ENCODE measurements around the gene ALDOB.

ALDOB gene

DNA sequence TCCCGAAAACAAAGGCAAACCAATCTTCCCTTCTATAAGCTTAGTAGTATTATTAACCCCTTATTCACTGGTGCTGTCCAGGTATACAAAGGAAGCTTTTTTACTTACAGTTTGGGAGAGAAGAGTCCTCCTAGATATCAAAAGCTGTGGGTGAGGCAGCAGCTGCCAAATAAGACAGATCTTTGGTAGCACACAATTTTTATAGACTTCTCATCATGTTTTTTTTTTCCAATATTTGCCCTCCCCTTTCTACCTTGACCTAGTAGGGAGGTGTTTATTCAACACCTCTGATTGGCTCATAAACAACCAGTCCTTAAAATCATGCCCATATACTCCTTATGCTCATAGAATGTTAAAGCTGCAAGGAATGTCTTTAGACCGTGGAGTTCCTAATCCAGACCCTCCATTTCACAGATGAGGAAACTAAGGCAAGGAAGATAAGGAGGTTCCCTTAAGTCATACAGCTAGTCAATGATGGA lies at the start of gene ALDOB:
ALDOB (minus strand) TSS at position 174 of the 479 bp plus-strand sequence. CDS start 4,887 bp downstream, outside the sequence.
- no peak for DNase-seq

DNA sequence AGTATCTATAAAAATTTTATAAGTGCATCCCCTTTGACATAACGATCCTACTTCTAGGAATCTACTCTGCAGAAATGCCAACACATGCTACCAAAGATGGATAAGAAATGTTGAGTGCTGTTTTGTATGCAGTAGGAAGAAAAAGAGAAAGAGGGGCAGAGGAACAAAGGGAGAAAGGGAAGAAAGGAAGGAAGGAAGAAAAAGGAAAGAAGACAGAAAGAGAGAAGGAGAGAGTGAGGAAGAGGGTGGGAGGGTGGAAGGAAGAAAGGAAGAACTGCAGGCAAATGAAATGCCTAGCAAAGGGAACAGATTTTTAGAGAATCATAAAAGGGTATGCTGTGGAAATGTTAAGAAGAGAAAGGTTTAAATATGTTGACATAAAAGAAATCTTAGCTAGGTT lies 48.5 kb upstream of the ALDOB start:
- no peak for DNase-seq

DNA sequence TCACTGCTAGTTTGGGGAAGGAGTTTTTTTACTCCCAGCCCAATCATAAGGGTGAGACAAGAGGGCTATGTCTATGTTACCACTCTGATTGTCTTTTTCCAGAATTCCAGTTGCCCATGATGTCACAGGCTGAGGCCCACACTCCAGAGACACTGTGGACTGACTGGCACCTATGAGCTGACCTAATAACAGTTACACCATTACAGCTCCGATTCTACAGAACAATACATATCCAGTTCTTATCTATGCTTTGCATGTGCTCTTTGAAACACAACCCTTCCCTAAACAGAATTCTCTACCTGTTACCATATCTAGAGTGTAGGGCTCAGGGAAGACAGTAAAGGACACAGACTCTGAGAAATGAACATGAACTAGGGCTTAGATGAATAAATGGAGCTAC lies 45.7 kb upstream of the ALDOB start:
- no peak for DNase-seq

DNA sequence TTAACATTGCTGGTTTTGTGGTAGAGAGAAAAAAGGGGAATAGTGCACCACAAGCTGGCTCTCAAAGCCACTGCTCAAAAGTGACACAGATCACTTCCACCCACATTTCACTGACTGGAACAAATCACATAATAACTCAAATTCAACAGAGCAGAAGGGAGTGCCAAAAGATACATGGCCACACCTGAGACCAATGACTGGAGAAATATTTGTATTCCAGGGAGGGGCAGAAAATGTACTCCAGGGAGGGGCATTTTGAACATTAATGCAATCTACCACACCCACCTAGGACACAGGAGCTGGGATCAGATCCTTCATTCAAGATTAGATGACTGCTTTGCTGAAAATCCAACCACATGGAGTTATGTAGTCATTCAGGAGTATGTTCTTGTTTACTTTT lies 44.8 kb upstream of the ALDOB start:
- DNase-seq = no peak

DNA sequence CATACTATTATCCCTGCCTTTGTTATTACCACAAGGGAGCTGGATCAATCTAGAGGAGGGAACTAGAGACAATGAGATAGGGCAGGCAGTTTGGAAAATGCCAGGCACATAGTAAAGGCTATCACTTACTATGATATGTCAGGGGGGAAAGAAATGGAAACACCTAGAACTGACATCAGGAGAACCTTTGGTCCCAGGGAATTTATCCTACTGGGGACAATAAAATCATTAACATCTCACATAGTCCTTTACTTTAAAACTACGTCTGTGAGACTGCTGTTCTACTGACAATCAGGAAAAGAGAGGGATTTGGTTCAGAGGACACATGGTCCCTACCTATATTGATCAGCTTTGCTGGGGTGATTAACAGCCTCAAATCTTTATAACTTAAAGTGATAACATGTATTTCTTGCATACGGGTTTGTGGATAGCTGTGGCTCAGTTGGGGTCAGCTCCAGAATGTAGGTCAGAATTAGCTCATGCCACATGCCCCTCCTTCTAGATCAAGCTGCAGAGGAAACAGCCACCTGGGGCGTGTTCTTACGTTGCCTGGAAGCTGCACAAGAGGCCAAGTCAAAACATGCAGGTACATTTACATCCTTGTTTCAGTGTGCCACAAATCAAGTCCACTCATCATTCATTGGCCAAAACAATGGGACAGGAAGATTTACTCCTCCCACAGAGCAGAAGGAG lies 43.9 kb upstream of the ALDOB start:
- DNase-seq = no peak

DNA sequence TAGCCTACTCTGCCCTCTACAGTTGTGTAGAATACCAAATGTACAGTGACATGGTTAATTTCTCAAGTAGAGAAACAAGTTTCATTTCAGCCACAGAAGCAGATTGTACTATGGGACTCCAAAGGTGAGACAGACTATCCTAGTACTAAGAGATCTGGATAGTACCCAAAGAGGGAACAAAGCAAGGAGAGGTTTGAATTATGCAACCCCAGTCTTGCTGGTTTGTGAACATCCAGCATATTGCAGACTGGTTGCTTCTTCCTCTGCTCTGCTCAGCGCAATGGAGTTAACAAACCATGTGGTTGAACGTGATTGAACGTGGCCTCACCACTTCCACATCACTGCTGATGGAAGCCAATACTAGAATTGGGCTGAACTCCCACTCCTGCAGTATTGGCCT lies 43.3 kb upstream of the ALDOB start:
- peak; percentile 9 for DNase-seq

DNA sequence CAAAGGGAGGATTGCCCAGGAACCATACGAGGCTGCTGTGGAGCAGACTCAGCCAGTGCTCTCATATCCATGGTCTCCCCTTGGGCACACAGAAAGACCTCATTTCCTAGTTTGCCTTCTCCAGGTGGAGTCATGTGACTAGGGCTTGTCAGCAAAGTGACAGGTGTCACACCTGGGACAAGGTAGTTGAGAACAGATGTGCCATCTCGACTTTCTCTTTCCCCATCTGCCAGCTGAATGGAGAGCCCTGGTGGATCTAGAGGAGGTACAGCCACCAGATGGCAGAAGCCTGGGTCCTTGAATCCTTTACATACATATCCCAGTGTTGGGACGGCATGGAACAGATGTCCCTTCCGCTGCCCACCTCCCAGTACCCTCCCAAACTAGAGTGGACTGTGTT lies 42.9 kb upstream of the ALDOB start:
- no peak for DNase-seq

DNA sequence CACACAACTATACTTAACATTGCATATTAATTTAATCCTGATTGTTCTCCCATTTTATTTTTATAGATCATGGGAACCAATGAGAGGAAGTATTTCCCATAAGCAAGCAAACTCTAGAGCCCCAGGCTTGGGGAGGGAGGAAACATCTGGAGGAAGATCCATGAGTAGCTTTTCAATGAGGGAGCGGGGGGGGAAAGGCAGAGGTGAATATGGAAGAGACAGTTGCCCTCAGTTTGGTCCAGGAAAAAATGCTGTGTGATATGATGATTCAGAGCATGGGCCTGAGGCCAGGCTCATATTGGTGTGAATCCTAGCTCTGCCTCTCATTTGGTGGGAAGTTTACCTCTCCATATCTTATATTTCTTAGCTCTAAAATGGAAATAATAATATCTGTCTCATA lies 42.2 kb upstream of the ALDOB start:
- DNase-seq = no peak

DNA sequence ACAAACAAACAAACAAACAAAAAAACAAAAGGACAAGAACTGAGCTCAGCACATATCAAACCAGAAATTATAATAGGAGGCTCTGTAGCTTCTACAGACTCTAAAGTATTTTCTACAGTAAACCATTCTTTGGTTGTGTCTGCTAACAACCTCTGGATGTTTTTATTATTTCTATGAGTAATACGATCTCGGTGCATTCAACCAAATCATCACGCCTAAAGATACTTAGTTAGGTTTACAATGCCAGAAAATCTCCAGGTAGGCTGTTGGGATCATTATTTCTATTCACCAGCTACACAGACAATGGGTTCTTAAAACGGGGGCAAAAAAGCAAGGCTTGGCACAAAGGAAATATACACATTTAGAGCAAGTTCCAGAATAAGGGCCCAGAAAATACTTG lies 41.6 kb upstream of the ALDOB start:
- DNase-seq = no peak

DNA sequence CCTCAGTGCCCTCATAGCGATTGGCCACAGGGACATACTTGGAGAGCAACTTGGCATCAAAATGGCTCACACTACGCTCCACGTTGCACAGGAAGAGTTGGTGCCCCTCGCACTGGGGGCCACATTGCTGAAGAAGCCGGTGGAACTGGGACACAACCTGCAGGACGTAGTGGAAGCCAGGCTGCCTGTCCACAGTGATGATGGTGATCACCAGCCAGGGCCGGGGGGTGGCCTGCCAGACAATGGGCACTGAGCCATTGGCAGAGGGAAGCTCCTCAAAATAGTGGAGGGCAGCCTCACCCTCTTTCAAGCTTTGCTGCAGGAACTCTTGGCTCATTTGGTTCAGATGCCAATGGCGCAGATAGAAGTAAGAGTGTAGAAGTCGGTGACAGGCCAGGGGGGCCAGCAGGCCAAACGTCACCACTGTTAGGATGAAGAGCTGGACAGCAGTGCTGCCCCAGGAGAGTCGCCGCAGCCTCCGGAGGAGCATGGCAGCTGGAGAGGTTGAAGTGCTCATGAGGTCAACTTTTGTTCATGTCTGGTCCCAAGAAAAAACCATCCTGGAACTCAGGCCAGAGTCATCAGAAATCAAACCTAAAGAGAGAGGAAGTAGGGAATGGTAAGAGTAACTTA lies 41.1 kb upstream of the ALDOB start:
- no peak for DNase-seq

DNA sequence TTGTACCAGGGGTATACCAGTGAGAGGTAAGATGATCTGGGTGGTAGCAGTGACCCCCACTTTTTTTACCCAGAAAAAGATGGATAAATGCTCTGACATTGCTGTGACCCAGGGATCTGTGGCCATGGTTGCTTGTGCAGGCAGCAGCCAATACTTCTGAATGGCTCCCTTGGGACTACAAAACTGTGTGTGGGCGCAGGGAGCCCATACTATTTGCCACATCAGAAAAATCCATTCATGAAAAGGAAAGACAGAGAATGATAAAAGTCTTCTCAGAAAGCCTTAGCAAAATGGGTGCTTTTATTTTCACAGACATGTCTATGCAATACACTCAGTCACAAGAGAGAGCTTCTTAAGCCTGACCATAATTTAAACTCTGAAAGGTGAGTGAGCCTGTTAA lies 37.3 kb upstream of the ALDOB start:
- DNase-seq = no peak

DNA sequence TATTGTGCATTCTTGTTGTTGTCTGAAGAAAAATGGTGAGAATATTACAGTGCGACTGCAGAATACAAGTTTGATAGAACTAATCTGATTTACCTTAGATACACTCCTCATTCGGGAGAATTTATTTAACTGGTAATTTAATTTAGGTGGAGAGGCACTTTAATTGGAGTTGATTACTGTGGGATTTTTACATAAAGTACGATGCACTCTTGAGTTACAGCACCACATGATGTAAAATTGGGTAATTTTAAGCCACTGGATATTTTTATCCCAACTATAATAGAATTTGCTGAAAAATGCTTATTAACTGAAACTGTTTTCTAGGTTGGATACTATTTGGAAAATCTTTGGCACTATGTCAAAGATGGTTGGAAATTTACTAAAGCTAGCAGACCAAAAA lies 35.4 kb upstream of the ALDOB start:
- DNase-seq = no peak

DNA sequence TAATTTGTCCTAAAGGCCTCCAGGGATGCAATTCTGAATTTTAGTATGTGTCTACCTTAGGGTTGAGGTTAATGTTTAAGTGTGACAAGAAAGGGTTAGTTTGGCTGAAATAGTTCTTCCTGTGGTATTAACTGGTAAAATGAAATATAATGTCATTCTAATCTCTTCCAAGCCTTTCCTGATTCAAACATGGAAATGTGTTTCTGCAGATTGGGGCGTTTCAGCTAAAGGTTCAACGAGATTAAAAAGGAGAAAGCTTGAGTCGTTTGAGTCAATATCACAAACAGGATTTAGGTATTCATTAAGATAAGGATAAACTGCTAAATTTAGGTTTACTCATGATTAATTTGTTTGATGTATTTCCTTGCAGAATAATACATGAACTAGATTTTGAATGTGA lies 34.4 kb upstream of the ALDOB start:
- no peak for DNase-seq

DNA sequence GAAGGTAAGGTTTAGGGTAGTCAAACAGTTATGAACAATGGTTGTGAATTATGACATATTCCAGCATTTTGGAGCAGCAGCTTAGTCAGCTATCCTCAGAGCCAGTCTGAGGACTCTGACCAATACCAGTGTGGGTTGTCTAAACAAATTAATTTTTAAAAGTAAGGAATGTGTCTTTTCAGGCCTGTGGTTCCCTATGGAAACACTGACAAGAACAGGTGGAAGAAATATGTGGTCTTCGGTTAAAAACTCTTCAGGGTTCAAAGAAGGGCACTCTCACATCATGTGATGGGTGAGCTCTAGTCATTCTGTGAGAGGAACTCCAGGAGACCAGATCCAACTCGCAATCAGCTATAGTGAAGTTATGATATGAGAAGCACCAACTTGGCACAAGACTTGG lies 33.5 kb upstream of the ALDOB start:
- DNase-seq = no peak

DNA sequence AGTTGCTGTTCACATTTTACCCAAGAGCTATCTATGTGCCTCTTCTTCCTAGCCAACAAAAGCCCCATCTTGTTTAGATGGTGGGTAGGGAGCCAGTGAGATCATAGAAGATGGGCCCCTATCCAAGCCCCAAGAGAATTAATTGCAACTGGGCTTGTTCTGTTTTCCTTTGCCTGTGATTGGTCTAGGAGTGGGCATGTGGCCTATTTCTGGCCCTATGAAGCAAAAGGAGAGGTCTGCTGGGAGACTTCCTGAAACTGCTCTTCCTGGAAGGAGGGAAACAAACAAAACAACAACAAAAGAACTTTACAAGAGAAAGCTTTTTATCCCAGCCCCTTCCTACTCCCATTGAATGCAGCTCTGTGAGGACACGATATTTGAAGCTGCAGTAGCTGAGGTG lies 32.5 kb upstream of the ALDOB start:
- DNase-seq = no peak

DNA sequence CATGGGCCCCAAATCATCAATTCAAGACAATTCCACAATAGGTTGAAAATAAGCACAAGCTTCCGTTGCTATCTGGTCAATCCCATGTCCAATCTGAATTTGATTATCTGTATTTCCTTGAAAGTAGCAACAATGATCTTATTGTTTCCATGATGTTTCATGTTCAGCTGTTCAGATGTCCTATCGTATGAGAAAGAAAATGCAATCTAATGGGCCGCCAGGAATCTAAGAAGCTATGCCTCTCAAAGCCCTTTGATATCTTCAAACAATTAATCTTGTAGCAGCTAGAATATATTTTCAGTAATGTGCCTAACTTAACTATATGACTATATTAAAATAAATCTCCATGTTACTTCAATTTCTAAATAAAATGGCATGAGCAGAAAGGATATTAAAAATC lies 32.1 kb upstream of the ALDOB start:
- no peak for DNase-seq

DNA sequence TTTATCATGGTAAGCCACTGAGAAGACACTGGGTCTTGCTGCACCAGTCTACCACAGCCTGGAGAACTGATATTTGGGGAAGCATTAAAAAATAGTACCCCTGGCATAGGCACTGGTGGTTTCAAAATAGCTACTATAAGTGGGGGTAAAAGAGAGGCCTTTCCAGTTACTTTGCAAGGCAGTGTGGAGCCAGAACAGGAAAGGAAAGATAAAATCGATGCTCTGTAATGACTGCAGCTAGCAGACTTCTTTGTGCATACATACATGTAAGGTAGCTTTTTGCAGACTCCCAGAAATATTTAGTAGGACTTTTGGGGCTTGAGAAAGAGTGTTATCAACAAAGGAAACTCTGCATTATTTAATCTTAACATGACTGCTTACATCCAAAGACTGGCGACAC lies 31.3 kb upstream of the ALDOB start:
- no peak for DNase-seq

DNA sequence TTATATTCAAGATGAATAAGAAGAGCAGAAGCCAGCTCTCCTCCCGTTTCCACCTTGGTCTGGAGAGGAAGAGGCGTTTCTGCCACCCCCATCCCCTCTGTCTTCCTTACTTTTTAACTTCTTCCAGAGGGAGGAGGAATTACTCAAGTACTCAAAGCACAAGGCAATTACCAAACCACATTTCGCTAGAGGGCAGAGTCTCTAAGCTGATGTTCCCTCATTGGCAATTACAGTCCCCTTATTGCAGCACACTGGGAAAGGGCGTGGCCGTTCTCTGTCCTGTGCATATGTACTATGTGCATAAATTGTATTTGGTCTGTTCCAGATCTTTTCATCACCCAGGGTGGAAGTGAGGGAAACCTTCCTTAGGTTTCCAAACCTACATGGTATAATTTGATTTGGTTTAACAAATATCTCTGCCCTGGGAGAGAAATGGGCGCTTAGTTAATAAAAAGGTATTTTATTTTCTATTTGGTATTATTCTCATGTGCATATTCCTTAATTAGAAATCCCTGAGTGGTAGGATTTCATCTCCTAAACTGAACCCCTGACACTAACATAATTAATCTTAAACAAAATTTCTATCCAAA lies 29.8 kb upstream of the ALDOB start:
- peak; percentile 70 for DNase-seq

DNA sequence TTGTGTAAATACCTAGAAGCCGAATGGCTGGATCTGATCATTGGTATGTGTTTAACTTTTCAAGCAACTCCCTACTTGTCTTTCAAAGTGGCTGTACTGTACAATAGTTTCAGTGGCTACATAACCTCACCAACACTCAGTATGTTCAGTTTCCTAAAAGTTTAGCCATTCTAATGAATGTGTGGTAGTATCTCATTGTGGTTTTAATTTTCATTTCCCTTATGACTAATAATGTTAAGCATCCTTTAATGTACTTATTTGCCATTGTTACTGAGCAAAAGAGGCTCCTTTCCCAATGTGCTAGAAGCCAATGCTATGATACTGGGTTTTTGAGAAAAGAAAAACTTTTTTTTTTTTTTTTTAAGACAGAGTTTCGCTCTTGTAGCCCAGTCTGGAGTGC lies 27.8 kb upstream of the ALDOB start:
- no peak for DNase-seq

DNA sequence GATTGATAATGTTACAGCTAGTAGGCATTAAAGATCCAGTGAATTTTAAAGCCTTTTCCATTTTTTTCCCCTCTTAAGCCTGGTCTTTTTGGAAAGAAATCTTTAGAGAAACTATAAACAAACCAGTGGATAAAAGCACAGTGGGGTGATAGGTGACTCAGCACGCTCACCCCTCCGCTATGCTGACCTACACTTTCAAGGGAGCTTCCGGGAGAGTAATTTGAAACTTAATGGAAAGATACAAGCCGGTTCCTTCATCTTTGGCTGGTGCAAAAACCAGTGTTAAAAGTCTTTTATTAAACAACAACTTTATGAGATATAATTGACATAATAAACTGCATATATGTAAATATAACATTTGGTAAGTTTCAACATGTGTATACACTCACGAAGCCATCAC lies 27.0 kb upstream of the ALDOB start:
- DNase-seq = no peak

DNA sequence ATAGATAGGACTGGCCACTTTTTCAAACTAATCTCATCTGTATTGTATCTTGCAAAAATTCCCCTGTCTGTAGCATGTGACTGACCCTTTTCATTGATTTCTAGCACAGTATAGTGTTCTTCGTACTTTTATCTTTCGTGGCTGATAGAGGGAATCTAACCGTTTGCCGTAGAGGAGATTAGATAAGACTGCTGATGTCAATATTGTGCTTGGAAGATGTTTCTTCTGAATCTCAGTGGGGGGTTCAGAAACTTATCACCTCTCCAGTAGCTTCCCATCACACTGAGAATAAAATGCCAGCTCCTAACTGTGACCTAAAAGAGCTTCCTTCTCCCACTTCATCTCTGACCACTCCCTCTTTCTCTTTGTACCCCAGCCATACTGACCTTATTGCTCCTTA lies 25.4 kb upstream of the ALDOB start:
- DNase-seq = no peak

DNA sequence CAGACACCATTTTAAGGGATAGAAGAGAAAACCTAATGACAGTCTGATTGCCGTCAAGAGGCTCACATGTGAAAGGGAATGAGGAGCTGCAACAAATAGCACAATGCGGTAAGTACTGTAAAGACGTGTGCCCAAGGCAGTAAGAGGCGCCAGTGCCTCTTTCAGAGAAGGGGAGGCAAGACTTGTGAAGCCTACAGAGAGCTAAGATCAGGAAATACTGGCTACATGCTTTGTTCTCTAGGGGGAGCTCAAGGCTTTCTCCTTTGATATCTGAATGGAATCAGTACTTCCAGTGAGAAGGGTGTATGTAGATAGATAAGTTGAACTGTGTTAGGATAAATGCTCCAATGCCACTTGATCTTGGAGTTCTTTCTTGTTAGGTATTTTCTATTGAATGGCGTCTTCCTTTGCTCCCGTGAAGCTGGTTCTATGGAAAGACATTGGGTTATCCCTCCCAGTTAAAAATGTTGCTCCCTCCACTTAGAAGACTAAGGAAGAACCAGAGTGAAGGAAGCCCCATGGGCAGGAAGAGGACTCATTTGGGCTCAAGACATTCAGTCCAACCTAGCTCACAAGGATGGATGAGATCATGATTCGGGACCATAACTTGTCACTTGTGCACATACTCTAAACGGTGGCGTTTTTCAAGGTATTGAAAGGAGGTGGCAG lies 23.5 kb upstream of the ALDOB start:
- DNase-seq = peak; percentile 59

DNA sequence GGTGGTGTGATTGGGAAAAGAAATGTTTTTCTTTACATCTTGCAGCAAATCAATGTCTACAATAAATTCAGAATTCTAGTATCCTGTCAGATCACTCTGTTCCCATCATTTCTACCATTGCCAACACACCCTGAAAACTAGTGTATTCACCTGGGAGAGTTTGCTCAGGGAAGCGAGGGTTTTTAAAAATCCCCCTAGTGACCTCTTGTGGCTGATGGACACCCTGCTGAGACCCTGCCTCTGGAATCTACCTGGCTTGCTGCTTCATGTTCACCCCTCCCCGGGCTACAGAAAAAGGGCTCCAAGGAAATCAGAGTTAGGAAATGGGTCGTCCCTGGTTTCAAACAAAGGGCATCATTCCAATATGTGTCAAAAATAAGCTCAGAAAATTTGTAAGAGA lies 21.4 kb upstream of the ALDOB start:
- no peak for DNase-seq

DNA sequence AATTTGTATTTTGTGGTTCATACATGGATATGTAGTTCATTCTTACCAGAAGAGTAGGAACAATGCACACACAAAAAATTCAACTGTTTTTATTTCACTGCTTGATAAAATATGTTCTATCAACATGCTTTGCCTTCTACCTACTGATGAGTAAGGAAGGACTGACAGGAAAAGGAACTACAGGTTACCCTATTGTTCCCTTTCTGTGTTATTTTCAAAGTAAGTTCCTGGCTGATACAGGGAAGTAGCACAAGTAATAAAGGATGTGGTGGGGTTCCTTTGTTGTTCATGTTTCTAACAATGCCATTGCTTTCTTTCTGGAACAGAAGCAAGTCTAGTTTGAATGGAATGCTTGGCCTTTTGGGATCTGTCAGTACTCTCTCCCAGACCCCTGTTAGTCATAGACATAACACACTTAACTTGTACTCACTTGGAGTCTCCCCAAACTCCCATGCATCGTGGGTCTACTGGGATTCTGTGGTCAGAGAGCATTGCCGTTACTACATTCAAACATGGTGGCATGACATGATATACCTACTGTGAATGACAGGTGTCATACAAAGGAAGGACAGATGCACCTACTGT lies 20.2 kb upstream of the ALDOB start:
- no peak for DNase-seq

Measured in inflammatory macrophage treated with lipopolysaccharide for 4 hours (primary cell).